ENCODE results near the gene PKD1.

- TF ChIP-seq ZNF645 (tag by site-specific recombination; IDR thresholded peaks at IDR 0.05) (no peak), YY1 (tag by site-specific recombination; IDR thresholded peaks at IDR 0.05) (no peak), REPIN1 (tag by site-specific recombination; IDR thresholded peaks at IDR 0.05; ENCODE audit: low read depth) (no peak), ZNF10 (tag by site-specific recombination; IDR thresholded peaks at IDR 0.05) (no peak), ZBTB44 (tag by site-specific recombination; IDR thresholded peaks at IDR 0.05) (no peak), ZNF791 (tag by site-specific recombination; IDR thresholded peaks at IDR 0.05) (no peak), CTCF (tag by site-specific recombination; IDR thresholded peaks at IDR 0.05) (no peak), ELK4 (IDR thresholded peaks at IDR 0.05; ENCODE audit: borderline replicate concordance, low read depth, low read length) (no peak), ZNF768 (tag by site-specific recombination; IDR thresholded peaks at IDR 0.05) (no peak), ZNF311 (tag by site-specific recombination; IDR thresholded peaks at IDR 0.05; ENCODE audit: borderline replicate concordance) (no peak), PATZ1 (tag by site-specific recombination; IDR thresholded peaks at IDR 0.05) (no peak), ZNF776 (tag by site-specific recombination; IDR thresholded peaks at IDR 0.05; ENCODE audit: borderline replicate concordance) (no peak)
- TF ChIP-seq, protein P1, sequence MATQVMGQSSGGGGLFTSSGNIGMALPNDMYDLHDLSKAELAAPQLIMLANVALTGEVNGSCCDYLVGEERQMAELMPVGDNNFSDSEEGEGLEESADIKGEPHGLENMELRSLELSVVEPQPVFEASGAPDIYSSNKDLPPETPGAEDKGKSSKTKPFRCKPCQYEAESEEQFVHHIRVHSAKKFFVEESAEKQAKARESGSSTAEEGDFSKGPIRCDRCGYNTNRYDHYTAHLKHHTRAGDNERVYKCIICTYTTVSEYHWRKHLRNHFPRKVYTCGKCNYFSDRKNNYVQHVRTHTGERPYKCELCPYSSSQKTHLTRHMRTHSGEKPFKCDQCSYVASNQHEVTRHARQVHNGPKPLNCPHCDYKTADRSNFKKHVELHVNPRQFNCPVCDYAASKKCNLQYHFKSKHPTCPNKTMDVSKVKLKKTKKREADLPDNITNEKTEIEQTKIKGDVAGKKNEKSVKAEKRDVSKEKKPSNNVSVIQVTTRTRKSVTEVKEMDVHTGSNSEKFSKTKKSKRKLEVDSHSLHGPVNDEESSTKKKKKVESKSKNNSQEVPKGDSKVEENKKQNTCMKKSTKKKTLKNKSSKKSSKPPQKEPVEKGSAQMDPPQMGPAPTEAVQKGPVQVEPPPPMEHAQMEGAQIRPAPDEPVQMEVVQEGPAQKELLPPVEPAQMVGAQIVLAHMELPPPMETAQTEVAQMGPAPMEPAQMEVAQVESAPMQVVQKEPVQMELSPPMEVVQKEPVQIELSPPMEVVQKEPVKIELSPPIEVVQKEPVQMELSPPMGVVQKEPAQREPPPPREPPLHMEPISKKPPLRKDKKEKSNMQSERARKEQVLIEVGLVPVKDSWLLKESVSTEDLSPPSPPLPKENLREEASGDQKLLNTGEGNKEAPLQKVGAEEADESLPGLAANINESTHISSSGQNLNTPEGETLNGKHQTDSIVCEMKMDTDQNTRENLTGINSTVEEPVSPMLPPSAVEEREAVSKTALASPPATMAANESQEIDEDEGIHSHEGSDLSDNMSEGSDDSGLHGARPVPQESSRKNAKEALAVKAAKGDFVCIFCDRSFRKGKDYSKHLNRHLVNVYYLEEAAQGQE (tag by site-specific recombination; IDR thresholded peaks at IDR 0.05) = no peak
These were observed 64.9 kb downstream of the PKD1 start for GRCh38 chr16:2070576-2071453.
